ENCODE measurements around the gene P2RY14.

P2RY14 gene

DNA sequence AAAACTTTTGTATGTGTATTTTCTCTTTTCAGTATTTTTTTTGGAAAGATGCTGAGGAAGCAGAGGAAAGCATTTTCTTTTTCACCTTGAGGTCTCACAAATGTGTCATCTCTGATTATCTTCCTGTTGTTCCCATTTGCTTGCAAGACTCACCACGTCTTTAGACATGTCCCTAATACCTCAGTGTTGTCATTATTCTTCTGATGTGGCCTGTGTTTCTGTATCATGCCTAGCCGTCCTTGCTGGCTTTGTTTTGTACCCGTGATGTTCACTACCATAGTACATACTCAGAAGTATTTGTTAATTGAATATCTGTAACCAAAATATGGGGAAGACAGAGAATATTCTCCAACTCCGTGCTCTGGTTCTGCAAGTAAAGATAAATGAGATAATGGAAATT, 5.0 kb upstream of the P2RY14 start:
- Histone ChIP-seq H3K4me1 (ENCODE audit: control insufficient read depth, insufficient read depth, low read length, unreplicated experiment) (peaks cover 20% of the 10 kb centered on the region), H3K27me3 (ENCODE audit: insufficient read depth, low read length) (no peaks in the 10 kb centered on the region), H3K27ac (ENCODE audit: low read depth, low read length) (peak overlapping the region; percentile 69), H3K4me3 (ENCODE audit: low read depth, low read length) (no peak overlapping the region), H3K79me2 (ENCODE audit: control insufficient read depth, insufficient read depth, low read length, unreplicated experiment) (no peaks in the 10 kb centered on the region), H3K36me3 (ENCODE audit: insufficient read depth, low read length) (no peaks in the 10 kb centered on the region), H2AFZ (ENCODE audit: low read length, unreplicated experiment) (peak overlapping the region; percentile 89)

DNA sequence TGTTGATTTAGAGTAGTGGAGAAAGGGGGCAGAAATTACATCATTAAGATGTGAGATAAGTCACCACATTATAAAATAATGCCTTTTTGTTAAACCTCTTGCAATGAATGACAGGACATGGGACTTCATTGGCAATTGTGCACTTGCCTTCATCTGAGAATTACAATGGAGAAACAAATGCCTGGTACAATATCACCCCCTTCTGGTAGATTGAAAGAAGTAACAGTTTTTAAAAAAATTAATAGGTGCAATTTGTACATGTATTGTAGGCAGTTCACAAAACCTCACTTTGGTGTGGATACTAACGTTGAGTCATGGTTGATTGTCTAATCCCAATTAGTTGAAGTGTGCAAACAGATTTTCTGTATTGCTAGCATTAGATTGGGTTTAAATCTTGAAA, 4.6 kb upstream of the P2RY14 start:
- Histone ChIP-seq H3K27ac (ENCODE audit: low read depth, low read length) (peak overlapping the region; percentile 69; the same call in 1 of the 2 replicates), H3K36me3 (ENCODE audit: insufficient read depth, low read length) (no peaks in the 10 kb centered on the region), H3K4me1 (ENCODE audit: control insufficient read depth, insufficient read depth, low read length, unreplicated experiment) (peaks cover 20% of the 10 kb centered on the region), H3K79me2 (ENCODE audit: control insufficient read depth, insufficient read depth, low read length, unreplicated experiment) (no peaks in the 10 kb centered on the region), H2AFZ (ENCODE audit: low read length, unreplicated experiment) (peak overlapping the region; percentile 89), H3K27me3 (ENCODE audit: insufficient read depth, low read length) (no peaks in the 10 kb centered on the region), H3K4me3 (ENCODE audit: low read depth, low read length) (no peak overlapping the region)

DNA sequence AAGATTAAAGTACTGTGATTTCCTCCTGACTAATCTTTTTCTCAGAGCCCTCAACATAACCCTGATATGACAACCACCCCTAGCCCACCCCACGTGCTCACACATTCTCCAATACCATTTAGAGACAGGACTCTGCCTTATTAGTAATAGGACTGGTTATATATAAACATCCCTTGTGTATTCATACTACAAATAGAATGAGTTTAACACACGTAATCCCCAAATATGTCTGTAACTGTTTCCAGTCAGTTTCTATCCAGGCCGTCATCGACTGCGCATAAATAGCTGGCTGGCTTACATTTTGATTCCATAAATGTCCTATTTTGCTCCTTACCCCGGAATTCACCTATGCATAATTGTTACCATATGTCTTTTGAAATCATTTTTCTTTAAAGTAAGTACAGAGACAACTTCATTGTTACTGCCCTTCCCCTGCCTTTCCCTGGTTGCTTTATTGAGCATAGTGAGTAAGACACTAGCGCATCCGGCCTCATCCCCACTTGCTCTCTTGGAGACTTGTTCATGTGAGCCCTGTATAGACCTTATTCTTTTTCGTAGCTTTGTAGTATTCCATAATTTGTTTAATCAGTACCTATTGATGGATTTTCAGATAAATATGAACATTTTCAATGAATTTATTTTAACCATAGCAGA, 3.5 kb upstream of the P2RY14 start:
- H3K27me3 ChIP-seq (ENCODE audit: insufficient read depth, low read length): no peaks in the 10 kb centered on the region
- H3K27ac ChIP-seq (ENCODE audit: low read depth, low read length): peak overlapping the region; percentile 40; the same call in 1 of the 2 replicates
- no peaks in the 10 kb centered on the region for H3K79me2 ChIP-seq (ENCODE audit: control insufficient read depth, insufficient read depth, low read length, unreplicated experiment)
- H3K4me1 ChIP-seq (ENCODE audit: control insufficient read depth, insufficient read depth, low read length, unreplicated experiment): peaks cover 20% of the 10 kb centered on the region
- no peak overlapping the region for H2AFZ ChIP-seq (ENCODE audit: low read length, unreplicated experiment)
- no peak overlapping the region for H3K4me3 ChIP-seq (ENCODE audit: low read depth, low read length)
- no peaks in the 10 kb centered on the region for H3K36me3 ChIP-seq (ENCODE audit: insufficient read depth, low read length)

DNA sequence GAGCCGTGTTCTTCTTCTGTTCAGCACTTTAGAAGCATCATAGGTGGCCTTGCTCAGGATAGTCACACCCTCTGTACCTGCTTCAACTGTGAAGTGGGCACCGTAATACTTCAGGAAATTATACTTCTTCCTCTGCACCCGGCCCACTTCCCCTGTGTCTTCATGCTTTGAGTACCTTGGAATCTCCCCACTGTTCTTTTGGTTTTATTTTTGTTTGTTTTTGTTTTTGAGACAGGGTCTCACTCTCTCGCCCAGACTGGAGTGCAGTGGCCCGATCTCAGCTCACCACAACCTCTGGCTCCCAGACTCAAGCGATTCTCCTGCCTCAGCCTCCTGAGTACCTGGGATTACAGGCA, 1.7 kb downstream of the P2RY14 start:
- Histone ChIP-seq H3K27ac (ENCODE audit: low read depth, low read length) (no peak overlapping the region), H3K36me3 (ENCODE audit: insufficient read depth, low read length) (no peaks in the 10 kb centered on the region), H3K27me3 (ENCODE audit: insufficient read depth, low read length) (no peaks in the 10 kb centered on the region), H3K4me1 (ENCODE audit: control insufficient read depth, insufficient read depth, low read length, unreplicated experiment) (peaks cover 2% of the 10 kb centered on the region), H2AFZ (ENCODE audit: low read length, unreplicated experiment) (no peak overlapping the region), H3K4me3 (ENCODE audit: low read depth, low read length) (no peak overlapping the region), H3K79me2 (ENCODE audit: control insufficient read depth, insufficient read depth, low read length, unreplicated experiment) (no peaks in the 10 kb centered on the region)

DNA sequence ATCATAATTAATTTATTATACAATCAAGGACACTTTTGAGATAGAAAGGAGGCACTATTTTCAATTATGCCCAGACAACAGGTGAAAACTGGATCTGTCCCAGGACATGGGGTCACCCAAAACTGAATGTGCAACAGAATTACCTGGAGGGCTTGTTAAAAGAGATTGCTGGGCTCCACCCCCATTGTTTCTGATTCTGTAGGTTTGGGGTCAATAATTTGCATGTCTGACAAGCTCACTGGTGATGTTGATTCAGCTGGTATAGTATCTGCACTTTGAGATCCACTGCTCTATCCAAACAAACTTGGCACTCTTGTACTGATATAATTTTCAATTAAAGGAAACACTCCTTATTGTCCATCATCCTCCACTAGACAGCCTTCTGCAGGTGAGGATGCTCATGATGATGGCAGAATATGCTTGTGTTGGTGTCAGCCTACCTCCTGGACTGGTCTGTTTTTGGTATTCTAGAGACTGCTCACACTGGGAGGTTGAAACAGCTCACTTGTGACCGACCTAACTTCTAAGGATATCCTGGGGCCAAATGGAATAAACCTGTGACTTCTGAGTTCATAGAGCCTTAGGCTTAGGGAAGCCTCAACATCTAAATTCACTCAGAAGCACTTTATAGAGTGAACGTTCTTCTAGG, 2.2 kb downstream of the P2RY14 start:
- H3K4me3 ChIP-seq (ENCODE audit: low read depth, low read length): no peak overlapping the region
- no peaks in the 10 kb centered on the region for H3K79me2 ChIP-seq (ENCODE audit: control insufficient read depth, insufficient read depth, low read length, unreplicated experiment)
- H3K4me1 ChIP-seq (ENCODE audit: control insufficient read depth, insufficient read depth, low read length, unreplicated experiment): no peaks in the 10 kb centered on the region
- H2AFZ ChIP-seq (ENCODE audit: low read length, unreplicated experiment): no peak overlapping the region
- H3K36me3 ChIP-seq (ENCODE audit: insufficient read depth, low read length): no peaks in the 10 kb centered on the region
- H3K27ac ChIP-seq (ENCODE audit: low read depth, low read length): no peak overlapping the region
- no peaks in the 10 kb centered on the region for H3K27me3 ChIP-seq (ENCODE audit: insufficient read depth, low read length)

DNA sequence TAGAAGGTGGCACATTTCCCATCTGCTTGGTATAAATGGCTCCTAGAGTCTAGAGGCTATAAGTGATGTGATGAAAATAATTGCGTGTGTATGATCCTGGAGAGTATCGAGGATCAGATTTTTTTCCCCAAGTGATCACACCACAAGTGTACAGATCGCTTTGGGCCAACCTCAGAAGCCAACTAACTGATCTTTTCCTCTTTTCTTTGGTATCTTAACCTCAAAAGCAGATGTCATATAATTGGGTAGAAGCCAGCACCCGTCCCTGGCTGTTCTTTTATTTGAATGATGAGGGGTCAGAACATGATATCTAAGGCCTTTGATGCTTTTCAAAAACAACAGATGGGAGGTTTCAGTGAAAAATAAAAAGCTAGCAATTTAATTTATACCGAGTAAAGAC, 3.3 kb downstream of the P2RY14 start:
- no peaks in the 10 kb centered on the region for H3K27me3 ChIP-seq (ENCODE audit: insufficient read depth, low read length)
- no peaks in the 10 kb centered on the region for H3K79me2 ChIP-seq (ENCODE audit: control insufficient read depth, insufficient read depth, low read length, unreplicated experiment)
- H3K36me3 ChIP-seq (ENCODE audit: insufficient read depth, low read length): no peaks in the 10 kb centered on the region
- no peak overlapping the region for H2AFZ ChIP-seq (ENCODE audit: low read length, unreplicated experiment)
- H3K27ac ChIP-seq (ENCODE audit: low read depth, low read length): no peak overlapping the region
- no peaks in the 10 kb centered on the region for H3K4me1 ChIP-seq (ENCODE audit: control insufficient read depth, insufficient read depth, low read length, unreplicated experiment)
- H3K4me3 ChIP-seq (ENCODE audit: low read depth, low read length): no peak overlapping the region

DNA sequence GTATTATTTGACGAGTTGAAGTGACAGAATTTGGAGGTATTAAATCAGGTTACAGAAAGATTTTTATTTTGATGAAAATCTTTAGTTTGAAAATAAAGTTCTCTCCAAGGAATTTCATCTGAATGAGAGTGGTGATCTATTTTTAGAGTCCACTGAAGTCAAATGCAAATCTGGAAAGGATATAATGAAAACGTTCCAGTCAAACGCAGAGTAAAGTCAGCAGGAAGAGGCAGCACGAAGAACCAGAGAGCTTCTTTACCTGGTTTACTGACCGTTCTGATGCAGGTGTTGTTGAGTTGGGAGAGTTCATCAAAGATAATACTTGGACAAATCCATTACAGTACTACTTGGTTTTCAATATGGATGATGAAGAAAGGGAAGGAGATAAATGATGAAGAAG, 8.7 kb downstream of the P2RY14 start:
- H3K79me2 ChIP-seq (ENCODE audit: control insufficient read depth, insufficient read depth, low read length, unreplicated experiment): no peaks in the 10 kb centered on the region
- H3K27ac ChIP-seq (ENCODE audit: low read depth, low read length): no peak overlapping the region
- no peaks in the 10 kb centered on the region for H3K36me3 ChIP-seq (ENCODE audit: insufficient read depth, low read length)
- H2AFZ ChIP-seq (ENCODE audit: low read length, unreplicated experiment): no peak overlapping the region
- H3K4me1 ChIP-seq (ENCODE audit: control insufficient read depth, insufficient read depth, low read length, unreplicated experiment): no peaks in the 10 kb centered on the region
- no peak overlapping the region for H3K4me3 ChIP-seq (ENCODE audit: low read depth, low read length)
- no peaks in the 10 kb centered on the region for H3K27me3 ChIP-seq (ENCODE audit: insufficient read depth, low read length)

DNA sequence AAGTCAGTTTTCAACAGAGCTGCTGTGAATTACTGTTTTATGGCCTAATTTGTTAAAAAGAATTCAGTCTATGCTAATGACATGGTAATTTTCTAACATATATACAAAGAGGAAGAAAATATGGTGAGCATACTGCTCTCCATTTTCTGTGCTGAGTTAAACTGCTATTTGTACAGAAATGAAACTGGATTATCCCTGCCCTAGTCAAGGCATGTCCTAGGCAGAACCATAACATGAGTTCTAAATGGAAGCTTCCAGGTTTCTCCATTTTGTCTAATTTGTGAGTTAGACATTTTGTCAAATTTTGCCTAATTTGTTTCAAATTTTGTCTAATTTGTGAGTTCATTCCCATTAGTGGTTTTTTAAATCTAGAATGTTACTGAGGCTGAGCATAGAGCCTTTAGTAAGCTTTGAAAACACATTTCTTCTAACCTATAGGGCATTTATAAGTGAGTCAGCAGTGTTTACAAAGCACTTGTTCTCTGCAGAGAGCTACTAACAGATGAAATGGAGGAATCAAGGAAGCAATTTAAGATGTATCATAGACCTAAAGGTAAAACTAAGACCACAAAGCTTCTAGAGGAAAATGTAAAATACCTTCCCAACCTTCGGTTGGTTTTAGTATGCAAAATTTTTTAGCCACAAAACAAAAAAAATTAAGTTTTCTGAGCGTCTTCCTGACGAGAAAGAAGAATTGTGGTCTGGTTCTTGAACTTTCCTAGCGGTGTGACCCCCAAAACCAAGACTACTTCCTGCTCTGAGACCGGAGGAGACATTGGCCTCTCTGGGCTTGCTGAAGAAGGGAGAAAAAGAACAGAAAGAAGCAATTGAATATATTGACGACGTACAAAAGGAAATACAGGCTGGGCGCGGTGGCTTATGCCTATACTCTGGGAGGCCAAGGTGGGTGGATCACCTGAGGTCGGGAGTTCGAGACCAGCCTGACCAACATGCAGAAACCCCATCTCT, 9.8 kb downstream of the P2RY14 start:
- Histone ChIP-seq H3K4me1 (ENCODE audit: control insufficient read depth, insufficient read depth, low read length, unreplicated experiment) (no peaks in the 10 kb centered on the region), H3K79me2 (ENCODE audit: control insufficient read depth, insufficient read depth, low read length, unreplicated experiment) (no peaks in the 10 kb centered on the region), H3K27ac (ENCODE audit: low read depth, low read length) (no peak overlapping the region), H2AFZ (ENCODE audit: low read length, unreplicated experiment) (no peak overlapping the region), H3K36me3 (ENCODE audit: insufficient read depth, low read length) (no peaks in the 10 kb centered on the region), H3K4me3 (ENCODE audit: low read depth, low read length) (no peak overlapping the region), H3K27me3 (ENCODE audit: insufficient read depth, low read length) (no peaks in the 10 kb centered on the region)

DNA sequence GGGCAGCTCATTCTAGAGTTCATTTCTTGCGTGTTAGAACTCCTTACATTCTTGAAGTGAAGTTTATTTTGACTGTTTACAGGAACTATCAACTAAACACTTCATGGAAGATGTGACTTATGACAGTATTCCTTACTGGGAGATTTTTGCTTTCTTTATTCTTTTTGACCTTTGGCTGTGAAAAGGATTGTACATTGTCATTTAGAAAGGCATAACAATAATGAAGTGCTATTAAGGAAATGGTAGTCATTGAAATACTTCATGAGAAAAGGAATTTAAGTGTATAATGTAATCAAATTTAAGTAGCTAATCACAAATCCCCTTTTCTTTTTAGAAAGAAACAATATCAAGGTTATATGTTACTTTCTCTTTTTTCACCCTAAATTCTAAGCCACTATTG, 11.3 kb downstream of the P2RY14 start:
- Histone ChIP-seq H3K4me1 (ENCODE audit: control insufficient read depth, insufficient read depth, low read length, unreplicated experiment) (no peaks in the 10 kb centered on the region), H3K4me3 (ENCODE audit: low read depth, low read length) (no peak overlapping the region), H3K36me3 (ENCODE audit: insufficient read depth, low read length) (no peaks in the 10 kb centered on the region), H3K27me3 (ENCODE audit: insufficient read depth, low read length) (no peaks in the 10 kb centered on the region), H3K79me2 (ENCODE audit: control insufficient read depth, insufficient read depth, low read length, unreplicated experiment) (no peaks in the 10 kb centered on the region), H3K27ac (ENCODE audit: low read depth, low read length) (no peak overlapping the region), H2AFZ (ENCODE audit: low read length, unreplicated experiment) (no peak overlapping the region)

DNA sequence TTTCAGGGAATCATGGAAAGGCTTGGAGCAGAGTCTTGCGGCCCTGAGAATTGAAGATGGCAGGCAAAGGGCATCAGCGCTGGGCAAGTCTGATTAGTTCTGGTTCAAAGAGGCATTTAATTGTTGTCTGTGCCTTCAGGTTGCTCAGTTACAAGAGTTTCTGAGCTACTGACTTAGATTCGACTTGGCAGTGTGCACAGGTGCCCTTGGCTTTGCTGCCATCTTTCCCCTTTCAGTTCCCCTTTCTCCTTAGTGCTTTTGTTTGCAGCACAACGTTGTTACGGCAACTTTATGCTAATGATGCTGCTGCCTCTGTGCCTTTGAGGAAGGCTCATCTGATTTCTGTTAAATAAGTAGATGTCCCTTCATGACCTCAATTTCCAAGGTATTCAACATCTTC, 12.5 kb downstream of the P2RY14 start:
- H2AFZ ChIP-seq (ENCODE audit: low read length, unreplicated experiment): no peak overlapping the region
- no peaks in the 10 kb centered on the region for H3K4me1 ChIP-seq (ENCODE audit: control insufficient read depth, insufficient read depth, low read length, unreplicated experiment)
- H3K4me3 ChIP-seq (ENCODE audit: low read depth, low read length): no peak overlapping the region
- no peaks in the 10 kb centered on the region for H3K79me2 ChIP-seq (ENCODE audit: control insufficient read depth, insufficient read depth, low read length, unreplicated experiment)
- no peaks in the 10 kb centered on the region for H3K27me3 ChIP-seq (ENCODE audit: insufficient read depth, low read length)
- no peaks in the 10 kb centered on the region for H3K36me3 ChIP-seq (ENCODE audit: insufficient read depth, low read length)
- H3K27ac ChIP-seq (ENCODE audit: low read depth, low read length): no peak overlapping the region
